PFSK-1 (cell line): ENCODE measurements around the gene DNMT3B.

Experiments
- FOXP2 ChIP-seq: optimal IDR thresholded peaks from 2 replicates; pipeline ENCODE3; 2011; ENCODE audit warnings: borderline replicate concordance, control low read depth, inconsistent platforms; ENCODE audit not compliant: insufficient read depth; ENCODE audit errors: extremely low read length, extremely low read depth
- POLR2AphosphoS5 ChIP-seq: IDR thresholded peaks from 2 replicates; pipeline ENCODE4 v1.6.1; 2012; ENCODE audit warnings: low read depth, mild to moderate bottlenecking, control low read depth, low read length, moderate library complexity
- REST ChIP-seq, 2 experiments: IDR thresholded peaks; 2 replicates each; pipeline versions ENCODE4 v1.6.1 to v1.8.0; 2011 to 2012; ENCODE audit warnings: low read depth in 2 of 2, low read length in 2 of 2, control low read depth in 1 of 2, inconsistent platforms in 1 of 2, mild to moderate bottlenecking in 1 of 2, moderate library complexity in 1 of 2; ENCODE audit not compliant: insufficient read depth in 1 of 2
- SIN3A ChIP-seq: IDR thresholded peaks from 2 replicates; pipeline ENCODE4 v1.6.1; 2012; ENCODE audit warnings: mild to moderate bottlenecking, low read length, moderate library complexity, borderline replicate concordance; ENCODE audit not compliant: insufficient read depth
- TAF1 ChIP-seq: IDR thresholded peaks from 2 replicates; pipeline ENCODE4 v1.6.1; 2012; ENCODE audit warnings: low read length, control low read depth, borderline replicate concordance; ENCODE audit not compliant: insufficient read depth

DNMT3B gene

GRCh38 chr20:32796383-32796948, 34.3 kb downstream of the DNMT3B start:
- no peak for TF ChIP-seq REST (IDR thresholded peaks at IDR 0.05; ENCODE audit: insufficient read depth in 1 of 2, low read depth in 2 of 2, low read length in 2 of 2)
- no peak for TF ChIP-seq TAF1
- no peak for TF ChIP-seq POLR2AphosphoS5
- TF ChIP-seq FOXP2 = no peak

GRCh38 chr20:32796981-32797451, 34.8 kb downstream of the DNMT3B start:
- TF ChIP-seq TAF1 (no peak), REST (IDR thresholded peaks at IDR 0.05; ENCODE audit: insufficient read depth in 1 of 2, low read depth in 2 of 2, low read length in 2 of 2) (no peak), FOXP2 (no peak), POLR2AphosphoS5 (no peak), SIN3A (no peak)

- no peak for TF ChIP-seq POLR2AphosphoS5
- TF ChIP-seq TAF1 = no peak
- no peak for TF ChIP-seq REST (IDR thresholded peaks at IDR 0.05; ENCODE audit: insufficient read depth in 1 of 2, low read depth in 2 of 2, low read length in 2 of 2)
- no peak for TF ChIP-seq FOXP2
- TF ChIP-seq SIN3A = no peak
Observed at GRCh38 chr20:32798046-32798981, 36.1 kb downstream of the DNMT3B start.

- no peak for TF ChIP-seq SIN3A
- TF ChIP-seq FOXP2 = no peak
- TF ChIP-seq POLR2AphosphoS5 = no peak
- TF ChIP-seq TAF1 = no peak
- no peak for TF ChIP-seq REST (IDR thresholded peaks at IDR 0.05; ENCODE audit: insufficient read depth in 1 of 2, low read depth in 2 of 2, low read length in 2 of 2)
Observed at GRCh38 chr20:32803092-32803491, 40.9 kb downstream of the DNMT3B start.
